T-helper 1 cell treated with Interleukin-12 subunit alpha and Interleukin-12 subunit beta and Interleukin-4 antibody, amounts not matched to agents 30 μg/mL and 1 μg/mL, for 36 hours (primary cell): ENCODE results near the gene PACSIN2.
A peak's percentile ranks its signal among the peaks of the same experiment; 100 is the strongest.
"Not testable (repeated sequence)": the region's sequence is repeated elsewhere in the genome, so short reads cannot be mapped to it uniquely, and the experiment has no call there.

ENCODE experiments used
- H3K27ac Mint-ChIP-seq: one replicate; pipeline ENCODE4 v1.8.0; 2021; ENCODE audit warnings: mild to moderate bottlenecking, mixed read lengths
- H3K27me3 Mint-ChIP-seq: one replicate; pipeline ENCODE4 v1.8.0; 2021; ENCODE audit warnings: low read depth, mixed read lengths
- H3K36me3 Mint-ChIP-seq: one replicate; pipeline ENCODE4 v1.8.0; 2021; ENCODE audit warnings: low read depth, mixed read lengths
- H3K4me1 Mint-ChIP-seq: one replicate; pipeline ENCODE4 v1.8.0; 2021; ENCODE audit warnings: low read depth, mixed read lengths
- H3K4me3 Mint-ChIP-seq: one replicate; pipeline ENCODE4 v1.8.0; 2021; ENCODE audit warnings: mild to moderate bottlenecking, moderate library complexity, mixed read lengths
- H3K9me3 Mint-ChIP-seq: one replicate; pipeline ENCODE4 v1.8.0; 2021; ENCODE audit warnings: mixed read lengths

The PACSIN2 gene

GRCh38 chr22:42945027-42945426 is 69.9 kb downstream of the PACSIN2 start:
- Mint-ChIP-seq H3K27ac (no peak overlapping the region), H3K4me1 (peaks cover 15% of the 10 kb centered on the region)

DNA sequence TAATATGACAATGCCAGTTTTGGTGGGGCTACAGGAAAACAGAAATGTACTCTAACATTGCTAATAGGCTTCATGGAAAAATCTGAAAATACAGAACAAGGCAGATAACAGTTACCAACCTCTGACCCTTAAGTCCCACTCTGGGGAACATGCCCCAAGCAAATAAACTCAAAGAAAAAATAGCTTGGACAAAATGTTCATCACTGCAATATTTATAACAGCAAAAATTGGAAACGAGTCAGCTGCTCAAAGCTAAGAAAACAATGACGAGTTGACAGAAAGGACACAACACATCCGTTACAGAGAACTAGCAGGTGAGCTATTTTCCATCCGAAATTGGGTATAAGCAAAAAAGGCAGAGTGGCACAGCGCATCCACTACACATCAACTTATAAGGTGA is 70.5 kb downstream of the PACSIN2 start:
- no peaks in the 10 kb centered on the region for H3K9me3 Mint-ChIP-seq
- no peak overlapping the region for H3K4me3 Mint-ChIP-seq
- H3K27ac Mint-ChIP-seq: no peak overlapping the region
- H3K36me3 Mint-ChIP-seq: peaks cover 4% of the 10 kb centered on the region
- peaks cover 19% of the 10 kb centered on the region for H3K4me1 Mint-ChIP-seq
- H3K27me3 Mint-ChIP-seq: no peaks in the 10 kb centered on the region

More at GRCh38 chr22:42945027-42945426, 69.9 kb downstream of the PACSIN2 start:
- no peaks in the 10 kb centered on the region for H3K27me3 Mint-ChIP-seq
- H3K4me3 Mint-ChIP-seq: no peak overlapping the region
- H3K9me3 Mint-ChIP-seq: no peaks in the 10 kb centered on the region
- peaks cover 4% of the 10 kb centered on the region for H3K36me3 Mint-ChIP-seq

DNA sequence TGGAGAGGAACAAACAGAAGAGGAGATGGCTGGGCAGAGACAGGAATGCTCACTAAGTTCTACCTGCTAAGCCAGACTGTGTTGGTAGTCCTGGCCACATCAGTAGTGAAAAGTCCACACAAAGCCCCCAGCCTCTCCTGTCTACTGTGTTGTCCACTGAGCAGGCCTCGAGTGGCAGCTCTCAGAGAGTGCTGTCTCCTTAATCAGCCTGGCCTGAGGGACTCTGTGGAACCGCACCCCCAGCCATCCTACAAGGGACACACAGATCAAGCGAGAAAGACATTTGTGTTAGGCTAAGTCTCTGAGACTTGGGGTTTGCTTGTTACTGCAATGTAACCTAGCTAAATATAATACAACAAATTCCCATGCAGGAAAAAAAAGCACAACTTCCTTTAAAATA is 71.0 kb downstream of the PACSIN2 start:
- H3K9me3 Mint-ChIP-seq: no peaks in the 10 kb centered on the region
- no peak overlapping the region for H3K4me3 Mint-ChIP-seq
- no peak overlapping the region for H3K27ac Mint-ChIP-seq
- H3K4me1 Mint-ChIP-seq: peaks cover 19% of the 10 kb centered on the region
- H3K27me3 Mint-ChIP-seq: no peaks in the 10 kb centered on the region
- H3K36me3 Mint-ChIP-seq: peaks cover 4% of the 10 kb centered on the region

DNA sequence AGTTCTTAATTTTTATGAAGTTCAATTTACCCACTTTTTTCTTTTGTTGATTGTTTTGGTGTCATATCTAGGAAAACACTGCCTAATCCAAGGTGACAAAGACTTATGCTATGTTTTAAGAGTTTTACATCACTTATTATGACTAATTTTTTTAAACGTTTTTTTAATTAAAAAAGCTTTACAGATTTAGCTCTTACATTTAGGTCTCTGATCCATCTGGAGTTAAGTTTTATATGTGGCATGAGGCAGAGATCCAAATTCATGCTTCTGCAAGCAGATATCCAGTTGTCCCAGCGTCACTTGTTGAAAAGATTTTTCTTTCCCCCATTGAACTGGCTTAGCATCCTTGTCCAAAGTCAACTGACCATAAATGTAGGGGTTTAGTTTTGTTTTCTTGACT is 72.6 kb downstream of the PACSIN2 start:
- no peaks in the 10 kb centered on the region for H3K9me3 Mint-ChIP-seq
- H3K4me1 Mint-ChIP-seq: peaks cover 25% of the 10 kb centered on the region
- H3K27ac Mint-ChIP-seq: no peak overlapping the region
- H3K27me3 Mint-ChIP-seq: no peaks in the 10 kb centered on the region
- H3K4me3 Mint-ChIP-seq: no peak overlapping the region
- peaks cover 4% of the 10 kb centered on the region for H3K36me3 Mint-ChIP-seq

DNA sequence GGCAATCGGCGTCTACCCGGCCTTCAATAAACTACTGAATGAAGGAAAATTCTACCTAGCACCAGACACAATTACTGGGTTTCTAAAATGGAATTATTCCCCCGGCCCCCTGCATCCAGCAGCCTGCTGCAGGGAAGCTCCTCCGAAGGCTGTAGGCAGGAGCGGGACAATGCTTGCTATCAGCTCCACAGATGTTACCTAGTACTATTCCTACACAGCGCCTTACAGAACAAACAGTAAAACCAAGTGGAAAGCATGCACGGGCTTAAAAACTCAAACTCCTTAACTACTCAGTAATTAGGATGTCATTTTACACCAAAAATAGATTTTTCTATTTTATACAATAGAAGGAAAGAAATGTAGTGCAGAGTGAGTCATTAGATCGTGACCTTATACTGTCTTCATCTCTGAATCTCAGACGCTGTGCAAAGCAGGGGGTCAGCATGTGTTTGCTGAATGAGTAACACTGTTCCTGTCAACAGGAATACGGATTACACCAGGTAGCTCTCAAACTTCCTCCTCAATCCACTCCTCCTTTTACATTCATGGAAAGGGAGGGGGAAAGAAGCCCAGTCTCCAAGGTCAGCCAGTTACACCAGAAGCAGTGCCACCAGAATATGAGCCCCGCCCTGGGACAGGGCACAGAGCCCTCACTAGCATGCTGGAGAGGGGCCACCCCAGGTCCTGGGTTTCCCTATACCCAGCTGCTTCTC is 74.9 kb downstream of the PACSIN2 start:
- Mint-ChIP-seq H3K4me3 (no peak overlapping the region), H3K4me1 (peaks cover 18% of the 10 kb centered on the region), H3K9me3 (no peaks in the 10 kb centered on the region), H3K27ac (no peak overlapping the region), H3K36me3 (peaks cover 2% of the 10 kb centered on the region), H3K27me3 (no peaks in the 10 kb centered on the region)

- H3K9me3 Mint-ChIP-seq: no peaks in the 10 kb centered on the region
- H3K36me3 Mint-ChIP-seq: peaks cover 2% of the 10 kb centered on the region
- peaks cover 21% of the 10 kb centered on the region for H3K4me1 Mint-ChIP-seq
- no peaks in the 10 kb centered on the region for H3K27me3 Mint-ChIP-seq
- no peak overlapping the region for H3K27ac Mint-ChIP-seq
- H3K4me3 Mint-ChIP-seq: no peak overlapping the region
Observed at GRCh38 chr22:42939451-42939881, 75.5 kb downstream of the PACSIN2 start.

- peaks cover 2% of the 10 kb centered on the region for H3K36me3 Mint-ChIP-seq
- no peak overlapping the region for H3K27ac Mint-ChIP-seq
- H3K9me3 Mint-ChIP-seq: no peaks in the 10 kb centered on the region
- no peak overlapping the region for H3K4me3 Mint-ChIP-seq
- H3K4me1 Mint-ChIP-seq: peaks cover 25% of the 10 kb centered on the region
- no peaks in the 10 kb centered on the region for H3K27me3 Mint-ChIP-seq
Observed at GRCh38 chr22:42938976-42939375, 76.0 kb downstream of the PACSIN2 start.

DNA sequence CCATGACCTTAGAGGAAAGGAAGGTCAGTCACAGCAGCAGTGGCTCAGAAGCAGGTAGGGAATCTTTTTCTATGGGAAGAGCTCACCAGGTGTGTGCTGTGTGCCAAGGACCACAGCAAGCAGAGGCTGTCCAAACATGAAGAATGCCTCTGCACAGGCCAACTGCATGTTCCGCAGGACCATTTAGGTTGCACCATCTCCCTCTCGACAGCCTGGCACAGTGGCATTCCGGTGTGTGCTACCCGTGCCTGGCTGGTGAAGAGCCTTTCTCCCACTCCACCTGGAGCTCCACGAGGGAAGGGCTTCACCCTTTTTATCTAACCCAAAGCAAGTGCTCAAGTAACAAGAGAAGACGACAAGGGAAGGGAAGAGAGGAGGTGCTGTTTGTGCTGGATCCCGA is 76.5 kb downstream of the PACSIN2 start:
- Mint-ChIP-seq H3K4me1 (peaks cover 30% of the 10 kb centered on the region), H3K27me3 (no peaks in the 10 kb centered on the region), H3K36me3 (peaks cover 2% of the 10 kb centered on the region), H3K9me3 (no peaks in the 10 kb centered on the region), H3K4me3 (no peak overlapping the region), H3K27ac (no peak overlapping the region)

DNA sequence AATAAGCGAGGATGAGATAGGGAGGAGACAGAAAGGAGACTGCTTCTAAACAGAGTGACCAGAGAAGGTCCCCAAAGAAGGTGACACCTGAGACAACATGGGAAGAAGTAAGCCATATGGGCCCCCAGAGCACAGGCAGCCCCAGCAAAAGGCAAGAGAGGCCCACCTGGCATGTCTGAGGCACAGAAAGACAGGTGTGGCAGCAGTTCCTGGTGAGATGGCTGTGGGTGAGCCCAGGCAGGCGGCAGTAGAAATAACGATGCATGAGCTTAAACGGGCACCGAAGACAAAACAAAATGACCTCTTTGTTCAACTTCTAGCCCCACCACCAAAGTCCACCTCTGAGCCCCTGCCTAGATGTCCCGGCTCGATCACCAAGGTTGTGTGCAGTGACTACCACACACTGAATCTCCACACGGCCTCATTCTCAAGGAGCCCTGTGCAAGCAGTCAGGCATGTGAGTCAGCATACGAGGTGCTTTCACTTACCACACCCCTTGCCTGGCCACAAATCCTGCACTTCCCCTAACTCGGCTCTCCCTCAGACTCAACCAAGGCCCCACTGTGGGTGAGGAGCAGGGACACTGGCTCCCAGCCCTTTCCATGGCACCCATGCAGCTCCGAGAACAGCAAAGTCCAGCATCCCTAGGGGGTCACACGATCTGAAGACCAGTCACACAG is 77.6 kb downstream of the PACSIN2 start:
- H3K27me3 Mint-ChIP-seq: no peaks in the 10 kb centered on the region
- no peaks in the 10 kb centered on the region for H3K36me3 Mint-ChIP-seq
- no peak overlapping the region for H3K4me3 Mint-ChIP-seq
- peaks cover 36% of the 10 kb centered on the region for H3K4me1 Mint-ChIP-seq
- no peak overlapping the region for H3K27ac Mint-ChIP-seq
- no peaks in the 10 kb centered on the region for H3K9me3 Mint-ChIP-seq

DNA sequence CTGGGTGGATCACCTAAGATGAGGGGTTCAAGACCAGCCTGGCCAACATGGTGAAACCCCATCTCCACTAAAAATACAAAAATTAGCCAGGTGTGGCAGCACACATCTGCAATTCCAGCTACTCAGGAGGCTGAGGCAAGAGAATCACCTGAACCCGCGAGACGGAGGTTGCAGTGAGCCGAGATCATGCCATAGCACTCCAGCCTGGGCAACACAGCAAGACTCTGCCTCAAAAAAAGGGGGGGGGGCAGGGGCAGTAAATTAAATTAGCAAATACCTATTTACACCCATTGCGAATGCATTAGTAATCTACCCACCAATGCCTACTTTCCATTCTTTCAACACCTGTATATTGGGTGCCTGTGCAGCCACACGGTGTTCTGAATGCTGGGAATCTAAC is 78.3 kb downstream of the PACSIN2 start:
- not testable (repeated sequence) for H3K27me3 Mint-ChIP-seq, H3K9me3 Mint-ChIP-seq, H3K36me3 Mint-ChIP-seq, H3K27ac Mint-ChIP-seq, H3K4me3 Mint-ChIP-seq
- peaks cover 42% of the 10 kb centered on the region for H3K4me1 Mint-ChIP-seq

- Mint-ChIP-seq H3K27ac (peak overlapping the region; percentile 71), H3K4me1 (peaks cover 45% of the 10 kb centered on the region), H3K9me3 (no peaks in the 10 kb centered on the region), H3K27me3 (no peaks in the 10 kb centered on the region), H3K36me3 (no peaks in the 10 kb centered on the region), H3K4me3 (no peak overlapping the region)
Observed at GRCh38 chr22:42934338-42934737, 80.6 kb downstream of the PACSIN2 start.

DNA sequence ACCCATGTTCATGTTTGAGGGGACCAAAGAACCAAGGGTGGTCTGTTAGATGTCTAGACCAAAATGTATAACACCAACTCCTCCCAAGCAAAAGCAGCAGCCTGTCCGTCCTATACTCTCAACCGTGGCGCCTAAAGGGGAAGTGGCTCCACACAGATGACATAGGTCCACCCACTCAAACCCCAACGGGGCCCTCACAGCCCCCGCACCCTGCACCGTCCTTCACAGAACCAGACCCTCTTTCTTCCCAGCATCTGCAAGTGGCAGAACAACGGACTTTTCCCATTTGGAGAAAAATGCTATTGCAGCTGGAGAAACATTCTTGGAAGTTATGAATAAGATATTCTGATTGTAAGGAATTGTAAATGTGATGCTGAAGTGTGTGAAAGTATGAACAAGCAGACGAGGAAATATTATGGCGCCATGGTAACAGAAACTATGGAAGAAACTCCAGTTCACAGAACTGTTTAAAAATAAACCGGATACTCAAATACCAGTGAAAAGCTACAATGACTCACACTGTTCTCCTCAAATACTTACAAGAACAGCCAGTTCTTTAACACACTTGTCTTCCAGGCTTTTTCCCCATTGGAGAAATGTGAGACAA is 81.4 kb downstream of the PACSIN2 start:
- Mint-ChIP-seq H3K4me3 (peak overlapping the region; percentile 43), H3K27ac (peak overlapping the region; percentile 78), H3K27me3 (no peaks in the 10 kb centered on the region), H3K4me1 (peaks cover 46% of the 10 kb centered on the region), H3K9me3 (no peaks in the 10 kb centered on the region), H3K36me3 (no peaks in the 10 kb centered on the region)

DNA sequence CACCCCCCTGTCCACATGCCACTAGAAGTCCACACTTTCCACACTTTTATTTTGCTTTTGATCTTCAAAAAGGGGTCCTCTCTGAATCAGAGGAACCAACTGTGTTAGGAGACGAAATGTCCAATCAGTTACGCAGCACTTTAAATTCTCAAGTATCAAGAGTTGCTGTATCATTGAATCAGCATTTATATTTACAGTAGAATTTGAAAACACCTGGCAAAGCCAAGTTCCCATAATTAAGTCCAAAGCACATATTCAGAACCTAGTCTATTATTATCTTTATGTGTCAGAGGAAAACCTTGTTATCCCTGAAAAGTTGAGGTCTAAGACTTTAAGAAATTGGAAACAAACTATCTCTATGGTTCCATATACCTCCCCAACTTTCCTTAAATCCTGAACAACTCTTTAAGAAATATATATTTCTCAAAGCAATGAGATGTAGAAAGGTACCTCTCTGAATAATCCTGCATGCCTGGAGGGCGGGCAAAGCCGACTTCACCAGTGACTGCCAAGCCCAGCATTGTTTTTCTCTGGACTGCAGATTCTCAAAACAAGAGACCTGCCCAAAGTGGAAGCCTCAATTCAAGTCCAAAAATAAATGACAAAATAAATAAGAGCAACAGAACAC is 82.0 kb downstream of the PACSIN2 start:
- Mint-ChIP-seq H3K27me3 (no peaks in the 10 kb centered on the region), H3K4me1 (peaks cover 45% of the 10 kb centered on the region), H3K4me3 (no peak overlapping the region), H3K9me3 (no peaks in the 10 kb centered on the region), H3K27ac (peak overlapping the region; percentile 78), H3K36me3 (no peaks in the 10 kb centered on the region)

GRCh38 chr22:42932197-42932519 is 82.8 kb downstream of the PACSIN2 start:
- no peaks in the 10 kb centered on the region for H3K9me3 Mint-ChIP-seq
- no peak overlapping the region for H3K27ac Mint-ChIP-seq
- H3K27me3 Mint-ChIP-seq: no peaks in the 10 kb centered on the region
- H3K4me1 Mint-ChIP-seq: peaks cover 39% of the 10 kb centered on the region
- H3K36me3 Mint-ChIP-seq: no peaks in the 10 kb centered on the region
- peak overlapping the region; percentile 12 for H3K4me3 Mint-ChIP-seq
